HG02759 (cell line): Measurements from ENCODE around the gene ZNF426.

Experiments used
- ATAC-seq: cut with Tn5 transposase; IDR thresholded peaks from one replicate; pipeline ENCODE4 v1.9.1; 2021; ENCODE audit warnings: mild to moderate bottlenecking, moderate library complexity; ENCODE audit not compliant: unreplicated experiment

Gene ZNF426

DNA sequence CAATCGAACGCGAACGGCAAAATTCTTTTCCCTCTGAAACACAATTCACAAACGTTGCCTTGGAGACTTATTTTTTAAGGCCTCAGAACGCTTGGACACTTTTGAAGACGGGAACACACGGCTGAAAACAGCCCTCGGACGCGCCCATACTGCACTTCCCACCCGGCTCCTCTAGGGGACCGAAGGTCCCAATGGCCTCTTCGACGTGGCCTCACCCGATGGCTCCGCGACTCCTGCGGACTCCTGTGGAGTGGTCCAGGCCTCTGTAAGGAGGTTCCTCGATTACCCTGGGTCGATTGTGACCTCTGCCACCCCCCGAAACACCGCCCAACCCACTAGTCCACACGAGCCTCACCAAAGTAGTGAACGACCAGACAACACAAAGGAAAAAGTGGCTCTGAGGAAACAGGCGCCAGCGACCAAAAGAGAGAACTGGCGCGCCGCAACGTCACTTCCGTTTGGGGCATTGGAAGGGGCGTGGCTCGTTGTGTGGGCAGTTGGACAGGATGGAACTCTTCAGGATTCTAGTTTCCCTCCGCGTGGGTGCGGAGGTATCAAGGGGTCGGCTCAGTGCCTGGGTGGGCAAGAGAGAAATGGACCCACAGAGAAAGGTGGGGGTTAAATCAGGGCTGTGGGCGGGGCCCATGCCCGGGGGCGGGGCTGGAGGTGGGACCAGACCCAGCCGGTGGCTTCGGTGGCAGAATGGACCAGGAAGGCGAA is 40.1 kb downstream of the ZNF426 start, which contains the start of gene ZNF560:
TSS of gene ZNF560 (minus strand) at position 434 of the 720 bp plus-strand sequence. CDS start 23,303 bp downstream, outside the sequence.
- no peak for ATAC-seq

GRCh38 chr19:9494096-9494495 is 44.3 kb downstream of the ZNF426 start:
- no peak for ATAC-seq

GRCh38 chr19:9487016-9487415 is 51.4 kb downstream of the ZNF426 start:
- ATAC-seq: no peak

GRCh38 chr19:9485140-9485539 is 53.3 kb downstream of the ZNF426 start:
- no peak for ATAC-seq

- no peak for ATAC-seq
These were observed 63.5 kb downstream of the ZNF426 start for GRCh38 chr19:9474975-9475374.
